ENCODE measurements around the gene CALCOCO1. TPM values are rescaled to one million over a fixed set of nuclear protein-coding genes. Genes with fewer than 3 reads are reported as not detected.

CALCOCO1 gene
- total and polyA plus RNA-seq, 9 of the 15 experiments (the other 6 are each of a cell fraction or from before 2014, with no cell fraction given), result 1.9 to 31.8 (median 11.0) TPM

DNA sequence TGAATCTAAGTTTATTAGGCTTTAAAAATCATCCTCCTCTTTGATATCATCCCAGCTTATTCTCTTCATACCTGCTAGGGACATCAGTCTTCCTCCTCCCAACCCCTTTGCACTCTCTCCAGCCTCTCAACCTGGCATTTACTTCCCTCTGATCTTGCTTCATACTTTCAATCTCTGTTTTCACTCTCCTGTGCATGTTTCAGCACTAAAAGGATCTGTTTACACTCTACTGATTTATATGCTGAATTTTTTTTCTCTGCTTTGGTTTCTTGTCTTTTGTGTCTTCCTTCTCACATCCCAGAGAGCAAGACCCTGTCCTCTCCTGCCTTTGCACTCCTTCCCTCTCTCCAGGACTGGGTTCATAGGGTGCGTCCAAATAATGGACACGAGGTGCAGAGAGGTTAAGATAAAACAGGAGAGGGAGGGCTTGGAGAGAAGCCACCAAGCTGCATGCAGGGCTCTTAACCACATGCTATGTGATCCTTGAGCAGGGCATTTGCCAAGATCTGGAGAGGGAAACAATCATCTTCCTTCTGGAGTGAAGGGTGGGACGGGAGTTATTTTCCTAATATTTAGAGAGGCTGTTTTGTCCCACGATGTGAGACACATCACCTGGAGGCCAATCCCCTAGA lies 27.5 kb upstream of the CALCOCO1 start:
- H3K4me1 ChIP-seq (replicated peaks in 1 of 2; ENCODE audit: control insufficient read depth in 2 of 2, insufficient read depth in 2 of 2, low read length in 2 of 2), result peaks cover 2 to 19% of the 10 kb centered on the region in 2 experiments; a peak in 3 of 5 replicates
- ChIA-PET CTCF (ENCODE audit: low intra/inter-chr PET ratio) (no interaction called here), POLR2A (interaction anchor here (0.6 to 1.6 kb wide), 2 partner anchors 55 to 387 kb away, joined by 3 to 4 read pairs; no protein-coding TSS in a partner anchor)
- no peaks in the 10 kb centered on the region for H3K36me3 ChIP-seq (ENCODE audit: control insufficient read depth, insufficient read depth, low read length)
- DNase-seq (ENCODE audit: extremely low read depth in 1 of 4, low spot score in 3 of 4), result no peak
- 0% methylated on average over 4 of the region's 4 CpGs for WGBS (ENCODE audit: insufficient coverage, low coverage, missing lambda C conversion rate)
- no peaks in the 10 kb centered on the region for H3K79me2 ChIP-seq (ENCODE audit: control insufficient read depth, insufficient read depth, low read length)
- no peak overlapping the region for H3K9ac ChIP-seq (ENCODE audit: insufficient read depth in 1 of 2, low read depth in 2 of 2, low read length in 2 of 2)
- H3K27me3 ChIP-seq (ENCODE audit: control insufficient read depth in 2 of 2, insufficient read depth in 2 of 2, low read length in 2 of 2), result peaks cover 53 to 84% of the 10 kb centered on the region in 2 experiments
- H3K27ac ChIP-seq (ENCODE audit: extremely low read depth, low read depth, low read length), result no peak overlapping the region
- BruUV-seq (replicated peaks), result no TSS peak
- no peak overlapping the region for H3K4me3 ChIP-seq
- intact Hi-C loops (cut with micrococcal nuclease) (no loop called here), in situ Hi-C loops (cut with MboI) (loop anchor here (25.0 kb wide), 1 partner anchor 458 kb away; no protein-coding TSS in a partner anchor)
- no peak overlapping the region for H3K4me2 ChIP-seq (ENCODE audit: insufficient read depth, low read length)
- no peak for FAIRE-seq
- no peaks in the 10 kb centered on the region for H3K9me3 ChIP-seq (replicated peaks; ENCODE audit: control insufficient read depth, insufficient read depth, low read depth, low read length)
- no peak overlapping the region for H2AFZ ChIP-seq (ENCODE audit: low read depth, low read length)
- H3K9me1 ChIP-seq (ENCODE audit: control insufficient read depth, insufficient read depth, low read length), result no peaks in the 10 kb centered on the region
- ATAC-seq, result no peak
- H4K20me1 ChIP-seq (replicated peaks; ENCODE audit: control insufficient read depth, insufficient read depth, low read length), result 0 out of 2 replicates have a peak, but pooled peaks cover 4% of the 10 kb centered on the region
- TF ChIP-seq ZNF699 (CRISPR knock-in tag; IDR thresholded peaks at IDR 0.05; ENCODE audit: insufficient replicate concordance) (no peak), ZFP1 (CRISPR knock-in tag; IDR thresholded peaks at IDR 0.05) (no peak), NFATC3 (IDR thresholded peaks at IDR 0.05) (no peak), ZNF551 (CRISPR knock-in tag; IDR thresholded peaks at IDR 0.05) (no peak), EGR1 (conservative IDR thresholded peaks at IDR 0.05) (no peak), PHF21A (IDR thresholded peaks at IDR 0.05; ENCODE audit: borderline replicate concordance, low read depth) (no peak), TSC22D4 (tag; IDR thresholded peaks at IDR 0.05) (no peak), NBN (IDR thresholded peaks at IDR 0.05; ENCODE audit: low read depth) (no peak)
- TF ChIP-seq, protein P1, sequence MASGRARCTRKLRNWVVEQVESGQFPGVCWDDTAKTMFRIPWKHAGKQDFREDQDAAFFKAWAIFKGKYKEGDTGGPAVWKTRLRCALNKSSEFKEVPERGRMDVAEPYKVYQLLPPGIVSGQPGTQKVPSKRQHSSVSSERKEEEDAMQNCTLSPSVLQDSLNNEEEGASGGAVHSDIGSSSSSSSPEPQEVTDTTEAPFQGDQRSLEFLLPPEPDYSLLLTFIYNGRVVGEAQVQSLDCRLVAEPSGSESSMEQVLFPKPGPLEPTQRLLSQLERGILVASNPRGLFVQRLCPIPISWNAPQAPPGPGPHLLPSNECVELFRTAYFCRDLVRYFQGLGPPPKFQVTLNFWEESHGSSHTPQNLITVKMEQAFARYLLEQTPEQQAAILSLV (tag; IDR thresholded peaks at IDR 0.05), result no peak
- TF ChIP-seq, protein P2, sequence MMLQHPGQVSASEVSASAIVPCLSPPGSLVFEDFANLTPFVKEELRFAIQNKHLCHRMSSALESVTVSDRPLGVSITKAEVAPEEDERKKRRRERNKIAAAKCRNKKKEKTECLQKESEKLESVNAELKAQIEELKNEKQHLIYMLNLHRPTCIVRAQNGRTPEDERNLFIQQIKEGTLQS (IDR thresholded peaks at IDR 0.05), result no peak
- TF ChIP-seq, protein P2 (CRISPR knock-in tag; conservative IDR thresholded peaks at IDR 0.05), result no peak
- TF ChIP-seq, protein P3, sequence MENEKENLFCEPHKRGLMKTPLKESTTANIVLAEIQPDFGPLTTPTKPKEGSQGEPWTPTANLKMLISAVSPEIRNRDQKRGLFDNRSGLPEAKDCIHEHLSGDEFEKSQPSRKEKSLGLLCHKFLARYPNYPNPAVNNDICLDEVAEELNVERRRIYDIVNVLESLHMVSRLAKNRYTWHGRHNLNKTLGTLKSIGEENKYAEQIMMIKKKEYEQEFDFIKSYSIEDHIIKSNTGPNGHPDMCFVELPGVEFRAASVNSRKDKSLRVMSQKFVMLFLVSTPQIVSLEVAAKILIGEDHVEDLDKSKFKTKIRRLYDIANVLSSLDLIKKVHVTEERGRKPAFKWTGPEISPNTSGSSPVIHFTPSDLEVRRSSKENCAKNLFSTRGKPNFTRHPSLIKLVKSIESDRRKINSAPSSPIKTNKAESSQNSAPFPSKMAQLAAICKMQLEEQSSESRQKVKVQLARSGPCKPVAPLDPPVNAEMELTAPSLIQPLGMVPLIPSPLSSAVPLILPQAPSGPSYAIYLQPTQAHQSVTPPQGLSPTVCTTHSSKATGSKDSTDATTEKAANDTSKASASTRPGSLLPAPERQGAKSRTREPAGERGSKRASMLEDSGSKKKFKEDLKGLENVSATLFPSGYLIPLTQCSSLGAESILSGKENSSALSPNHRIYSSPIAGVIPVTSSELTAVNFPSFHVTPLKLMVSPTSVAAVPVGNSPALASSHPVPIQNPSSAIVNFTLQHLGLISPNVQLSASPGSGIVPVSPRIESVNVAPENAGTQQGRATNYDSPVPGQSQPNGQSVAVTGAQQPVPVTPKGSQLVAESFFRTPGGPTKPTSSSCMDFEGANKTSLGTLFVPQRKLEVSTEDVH (IDR thresholded peaks at IDR 0.05; ENCODE audit: low read depth, partially characterized antibody), result no peak
- TF ChIP-seq, protein P4, sequence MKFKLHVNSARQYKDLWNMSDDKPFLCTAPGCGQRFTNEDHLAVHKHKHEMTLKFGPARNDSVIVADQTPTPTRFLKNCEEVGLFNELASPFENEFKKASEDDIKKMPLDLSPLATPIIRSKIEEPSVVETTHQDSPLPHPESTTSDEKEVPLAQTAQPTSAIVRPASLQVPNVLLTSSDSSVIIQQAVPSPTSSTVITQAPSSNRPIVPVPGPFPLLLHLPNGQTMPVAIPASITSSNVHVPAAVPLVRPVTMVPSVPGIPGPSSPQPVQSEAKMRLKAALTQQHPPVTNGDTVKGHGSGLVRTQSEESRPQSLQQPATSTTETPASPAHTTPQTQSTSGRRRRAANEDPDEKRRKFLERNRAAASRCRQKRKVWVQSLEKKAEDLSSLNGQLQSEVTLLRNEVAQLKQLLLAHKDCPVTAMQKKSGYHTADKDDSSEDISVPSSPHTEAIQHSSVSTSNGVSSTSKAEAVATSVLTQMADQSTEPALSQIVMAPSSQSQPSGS (CRISPR knock-in tag; IDR thresholded peaks at IDR 0.05), result no peak
- TF ChIP-seq, protein P5, sequence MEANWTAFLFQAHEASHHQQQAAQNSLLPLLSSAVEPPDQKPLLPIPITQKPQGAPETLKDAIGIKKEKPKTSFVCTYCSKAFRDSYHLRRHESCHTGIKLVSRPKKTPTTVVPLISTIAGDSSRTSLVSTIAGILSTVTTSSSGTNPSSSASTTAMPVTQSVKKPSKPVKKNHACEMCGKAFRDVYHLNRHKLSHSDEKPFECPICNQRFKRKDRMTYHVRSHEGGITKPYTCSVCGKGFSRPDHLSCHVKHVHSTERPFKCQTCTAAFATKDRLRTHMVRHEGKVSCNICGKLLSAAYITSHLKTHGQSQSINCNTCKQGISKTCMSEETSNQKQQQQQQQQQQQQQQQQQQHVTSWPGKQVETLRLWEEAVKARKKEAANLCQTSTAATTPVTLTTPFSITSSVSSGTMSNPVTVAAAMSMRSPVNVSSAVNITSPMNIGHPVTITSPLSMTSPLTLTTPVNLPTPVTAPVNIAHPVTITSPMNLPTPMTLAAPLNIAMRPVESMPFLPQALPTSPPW (CRISPR knock-in tag; IDR thresholded peaks at IDR 0.05), result no peak
